H9 (cell line): ENCODE measurements around the gene CRK. TPM values are rescaled to one million over a fixed set of nuclear protein-coding genes. Genes with fewer than 3 reads are reported as not detected.
"Not testable (repeated sequence)": the region's sequence is repeated elsewhere in the genome, so short reads cannot be mapped to it uniquely, and the experiment has no call there.

Experiments used
- DNase-seq: peaks from one replicate; pipeline ENCODE4 v3.0.0-alpha.2; 2017
- H2AFZ ChIP-seq: one replicate; pipeline ENCODE4 v1.6.1; 2013; ENCODE audit warnings: mild to moderate bottlenecking, low read length, control low read depth, moderate library complexity
- H2AK5ac ChIP-seq: 2 replicates; pipeline ENCODE4 v1.6.1; 2013; ENCODE audit warnings: low read length, control low read depth, mixed read lengths; ENCODE audit not compliant: insufficient read length
- H2BK120ac ChIP-seq: one replicate; pipeline ENCODE4 v1.6.1; 2013; ENCODE audit warnings: low read depth, mild to moderate bottlenecking, low read length, control low read depth, inconsistent platforms; ENCODE audit not compliant: poor library complexity, severe bottlenecking
- H2BK12ac ChIP-seq: 2 replicates; pipeline ENCODE4 v1.6.1; 2013; ENCODE audit warnings: low read length, control low read depth, mixed read lengths, low read depth; ENCODE audit not compliant: insufficient read length
- H2BK15ac ChIP-seq: 2 replicates; pipeline ENCODE4 v1.6.1; 2013; ENCODE audit warnings: low read depth, low read length, control low read depth
- H2BK20ac ChIP-seq: one replicate; pipeline ENCODE4 v1.6.1; 2013; ENCODE audit warnings: low read depth, mild to moderate bottlenecking, low read length, control low read depth, inconsistent platforms; ENCODE audit not compliant: poor library complexity, severe bottlenecking
- H2BK5ac ChIP-seq: 2 replicates; pipeline ENCODE4 v1.6.1; 2013; ENCODE audit warnings: low read length, control low read depth, mixed read lengths; ENCODE audit not compliant: insufficient read length
- H3K14ac ChIP-seq: 2 replicates; pipeline ENCODE4 v1.6.1; 2013; ENCODE audit warnings: low read length, control low read depth; ENCODE audit not compliant: insufficient read depth
- H3K18ac ChIP-seq: 2 replicates; pipeline ENCODE4 v1.6.1; 2013; ENCODE audit warnings: low read depth, mild to moderate bottlenecking, mixed read lengths, low read length, control low read depth; ENCODE audit not compliant: insufficient read length
- H3K23ac ChIP-seq: 2 replicates; pipeline ENCODE4 v1.6.1; 2013; ENCODE audit warnings: low read length, control low read depth, mixed read lengths, low read depth; ENCODE audit not compliant: insufficient read length
- H3K23me2 ChIP-seq: 2 replicates; pipeline ENCODE4 v1.6.1; 2013; ENCODE audit warnings: low read depth, mild to moderate bottlenecking, mixed read lengths, low read length, control low read depth; ENCODE audit not compliant: insufficient read length, poor library complexity, severe bottlenecking
- H3K27ac ChIP-seq: 2 replicates; pipeline ENCODE4 v1.5.1; 2013; ENCODE audit warnings: low read length, control low read depth, mixed read lengths, low read depth; ENCODE audit not compliant: insufficient read length
- H3K27me3 ChIP-seq: 2 replicates; pipeline ENCODE4 v1.6.1; 2013; ENCODE audit warnings: low read length, control low read depth, inconsistent platforms; ENCODE audit not compliant: insufficient read depth
- H3K4ac ChIP-seq: 2 replicates; pipeline ENCODE4 v1.6.1; 2013; ENCODE audit warnings: low read depth, mild to moderate bottlenecking, control low read depth, inconsistent platforms, low read length, moderate library complexity
- H3K4me1 ChIP-seq: 2 replicates; pipeline ENCODE4 v1.6.1; 2013; ENCODE audit warnings: low read length, control low read depth, inconsistent platforms; ENCODE audit not compliant: insufficient read depth
- H3K4me2 ChIP-seq: 2 replicates; pipeline ENCODE4 v1.6.1; 2013; ENCODE audit warnings: low read length, control low read depth, mixed read lengths; ENCODE audit not compliant: insufficient read length, insufficient read depth
- H3K56ac ChIP-seq: 2 replicates; pipeline ENCODE4 v1.6.1; 2013; ENCODE audit warnings: low read depth, mild to moderate bottlenecking, mixed read lengths, low read length, control low read depth; ENCODE audit not compliant: insufficient read length
- H3K79me1 ChIP-seq: 2 replicates; pipeline ENCODE4 v1.6.1; 2013; ENCODE audit warnings: low read depth, mild to moderate bottlenecking, moderate library complexity, low read length, control low read depth, inconsistent platforms; ENCODE audit not compliant: insufficient read depth, poor library complexity, severe bottlenecking
- H3K79me2 ChIP-seq: 2 replicates; pipeline ENCODE4 v1.6.1; 2013; ENCODE audit warnings: low read length, control low read depth, inconsistent platforms; ENCODE audit not compliant: insufficient read depth
- H3K9ac ChIP-seq: 2 replicates; pipeline ENCODE4 v1.6.1; 2013; ENCODE audit warnings: low read length, control low read depth, mixed read lengths; ENCODE audit not compliant: insufficient read length; ENCODE audit errors: extremely low read depth
- H3K9me3 ChIP-seq: one replicate; pipeline ENCODE4 v1.6.1; 2013; ENCODE audit warnings: low read depth, low read length, inconsistent platforms; ENCODE audit not compliant: control insufficient read depth
- H3T11ph ChIP-seq: one replicate; pipeline ENCODE4 v1.6.1; 2013; ENCODE audit warnings: mild to moderate bottlenecking, low read length, control low read depth, inconsistent platforms
- H4K20me1 ChIP-seq: one replicate; pipeline ENCODE4 v1.6.1; 2013; ENCODE audit not compliant: control insufficient read depth, insufficient read length, insufficient read depth
- H4K5ac ChIP-seq: 2 replicates; pipeline ENCODE4 v1.6.1; 2013; ENCODE audit warnings: low read depth, mild to moderate bottlenecking, mixed read lengths, low read length, control low read depth; ENCODE audit not compliant: insufficient read length
- H4K8ac ChIP-seq: replicated peaks from 2 replicates; pipeline ENCODE4 v1.6.1; 2013; ENCODE audit warnings: low read length, control low read depth, mixed read lengths, low read depth; ENCODE audit not compliant: insufficient read length
- H4K91ac ChIP-seq: 2 replicates; pipeline ENCODE4 v1.6.1; 2013; ENCODE audit warnings: low read depth, mild to moderate bottlenecking, moderate library complexity, mixed read lengths, low read length, control low read depth; ENCODE audit not compliant: insufficient read length
- H3K27ac Mint-ChIP-seq, 3 experiments: 2 replicates in 2 of 3; 3 replicates in 1 of 3; pipeline ENCODE4 v1.8.0; 2020 to 2021; ENCODE audit warnings: mixed read lengths in 3 of 3, mild to moderate bottlenecking in 1 of 3, moderate library complexity in 1 of 3
- H3K27me3 Mint-ChIP-seq: 2 replicates; pipeline ENCODE4 v1.8.0; 2021; ENCODE audit warnings: low read depth, mild to moderate bottlenecking, moderate library complexity, mixed read lengths
- H3K36me3 Mint-ChIP-seq, 3 experiments: 2 replicates in 2 of 3; 3 replicates in 1 of 3; pipeline ENCODE4 v1.8.0; 2020 to 2021; ENCODE audit warnings: low read depth in 3 of 3, mixed read lengths in 3 of 3; ENCODE audit not compliant: insufficient read depth in 1 of 3
- H3K4me1 Mint-ChIP-seq, 2 experiments: 2 replicates each; pipeline ENCODE4 v1.8.0; 2020; ENCODE audit warnings: mixed read lengths in 2 of 2
- H3K4me3 Mint-ChIP-seq, 2 experiments: 2 replicates in 1 of 2; 3 replicates in 1 of 2; pipeline ENCODE4 v1.8.0; 2020 to 2021; ENCODE audit warnings: mild to moderate bottlenecking in 2 of 2, mixed read lengths in 2 of 2, moderate library complexity in 1 of 2
- H3K9me3 Mint-ChIP-seq, 2 experiments: 2 replicates in 1 of 2; 3 replicates in 1 of 2; pipeline ENCODE4 v1.8.0; 2020; ENCODE audit warnings: mild to moderate bottlenecking in 2 of 2, mixed read lengths in 2 of 2, moderate library complexity in 1 of 2
- CTCF ChIP-seq: fragments of 200-600 bp; sonication (generic); conservative IDR thresholded peaks from 3 replicates; pipeline ENCODE4 v1.8.0; 2021; ENCODE audit warnings: antibody characterized with exemption, mild to moderate bottlenecking
- WGBS: extraction: QIAGEN DNeasy Blood & Tissue Kit; methylation state at CpG from one replicate; pipeline ENCODE4 v1.1.7; 2013; ENCODE audit warnings: missing lambda C conversion rate, low lambda C conversion rate, mixed read lengths; ENCODE audit not compliant: insufficient read length; ENCODE audit errors: extremely low coverage; 5-methylcytosine and 5-hydroxymethylcytosine counted together
- total RNA-seq: library from RNA; stranded (reverse); gene quantifications from 2 replicates; pipeline ENCODE4 v1.2.1, GENCODE V29; 2021

The CRK gene
- total RNA-seq, 1 experiment from 2014 or later = 58.9 TPM

- no peaks in the 10 kb centered on the region for H3K9me3 ChIP-seq
- Mint-ChIP-seq H3K27me3 (no peaks in the 10 kb centered on the region), H3K4me3 (no peak overlapping the region), H3K36me3 (peaks cover 0 to 13% (median 11%) of the 10 kb centered on the region in 3 experiments; a peak in 5 of 7 replicates), H3K9me3 (no peaks in the 10 kb centered on the region), H3K4me1 (peaks cover 54 to 64% of the 10 kb centered on the region in 2 experiments), H3K27ac (peak overlapping the region in 1 of 3 experiments; percentile 83; a peak in 2 of 7 replicates)
- H3T11ph ChIP-seq = no peak overlapping the region
- H2BK5ac ChIP-seq = no peak overlapping the region
- H3K9ac ChIP-seq = no peak overlapping the region
- no peaks in the 10 kb centered on the region; the same call in 1 of the 2 replicates for H3K4me1 ChIP-seq
- H4K91ac ChIP-seq = no peak overlapping the region
- no peak overlapping the region for H3K27ac ChIP-seq
- no peak overlapping the region for H3K14ac ChIP-seq
- H2BK20ac ChIP-seq = no peak overlapping the region
- H3K79me1 ChIP-seq = peaks cover 2% of the 10 kb centered on the region
- H3K4ac ChIP-seq = no peak overlapping the region
- no peak overlapping the region for H2BK12ac ChIP-seq
- H2AFZ ChIP-seq = no peak overlapping the region
- no peak for DNase-seq
- H3K23ac ChIP-seq = no peak overlapping the region
- no CpG with 5 or more reads among the region's 6 CpGs for WGBS
- no peak overlapping the region for H3K4me2 ChIP-seq
- H3K23me2 ChIP-seq = no peaks in the 10 kb centered on the region
- no peak overlapping the region for H2AK5ac ChIP-seq
- peaks cover 93% of the 10 kb centered on the region for H3K79me2 ChIP-seq
- no peaks in the 10 kb centered on the region for H4K20me1 ChIP-seq
- no peak overlapping the region for H4K8ac ChIP-seq
- H4K5ac ChIP-seq = no peak overlapping the region
- H2BK15ac ChIP-seq = no peak overlapping the region
- H3K56ac ChIP-seq = no peak overlapping the region
- H3K18ac ChIP-seq = no peak overlapping the region
- no peaks in the 10 kb centered on the region for H3K27me3 ChIP-seq
- TF ChIP-seq CTCF = no peak
- H2BK120ac ChIP-seq = no peak overlapping the region
Measured at GRCh38 chr17:1390432-1391367, 65.3 kb downstream of the CRK start.

- H2BK12ac ChIP-seq, H3K9me3 ChIP-seq, H3K9ac ChIP-seq, H3K18ac ChIP-seq, H3K23ac ChIP-seq, H2AK5ac ChIP-seq, H3K14ac ChIP-seq, H3K9me3 Mint-ChIP-seq, H2BK20ac ChIP-seq, H3K56ac ChIP-seq, H2BK15ac ChIP-seq, H4K91ac ChIP-seq, H3K27me3 ChIP-seq, DNase-seq, H2BK5ac ChIP-seq, H4K5ac ChIP-seq, H3K4ac ChIP-seq, H3K27me3 Mint-ChIP-seq, H3K4me2 ChIP-seq, H3K27ac ChIP-seq, H4K8ac ChIP-seq, H3K4me1 ChIP-seq, H2BK120ac ChIP-seq, H3K4me3 Mint-ChIP-seq, H2AFZ ChIP-seq, H3K23me2 ChIP-seq, H3T11ph ChIP-seq, H4K20me1 ChIP-seq, H3K79me1 ChIP-seq: not testable (repeated sequence)
- peaks cover 94% of the 10 kb centered on the region for H3K79me2 ChIP-seq
- H3K27ac Mint-ChIP-seq = peak overlapping the region in 1 of 3 experiments; percentile 88; a peak in 3 of 7 replicates
- peaks cover 0 to 18% (median 14%) of the 10 kb centered on the region in 3 experiments; a peak in 5 of 7 replicates for H3K36me3 Mint-ChIP-seq
- peaks cover 45 to 51% of the 10 kb centered on the region in 2 experiments for H3K4me1 Mint-ChIP-seq
- WGBS = no CpG with 5 or more reads among the region's 22 CpGs
Measured at GRCh38 chr17:1387490-1388227, 68.4 kb downstream of the CRK start.
